GM12878 (cell line): ENCODE measurements around the gene AADAC. TPM values are rescaled to one million over a fixed set of nuclear protein-coding genes. Genes with fewer than 3 reads are reported as not detected.

Experiments used
- ATAC-seq: fragments of 200-7000 bp; cut with Tn5 transposase; 3 replicates; pipeline ENCODE4 v1.9.1; 2020; ENCODE audit warnings: mild to moderate bottlenecking, moderate library complexity
- BruUV-seq: library from RNA; stranded (reverse); fragments of 400-500 nt; replicated peaks from 2 replicates; lab custom pipeline; 2021; lab: Mats Ljungman, UMichigan
- CTCF ChIA-PET: fragments of 300-600 bp; sonication (Branson Sonifier 250); formaldehyde crosslinking; extraction: SDS; loops from one replicate; lab custom pipeline; 2021; ENCODE audit warnings: inconsistent platforms; lab: Yijun Ruan, JAX
- POLR2A ChIA-PET: fragments of 350-600 bp; formaldehyde crosslinking; extraction: SDS; loops from one replicate; lab custom pipeline; 2021; ENCODE audit warnings: inconsistent platforms; lab: Charles Lee
- RAD21 ChIA-PET: fragments of 300-600 bp; sonication (Branson Sonifier 250); formaldehyde crosslinking; loops from one replicate; lab custom pipeline; 2023; ENCODE audit warnings: antibody characterized with exemption; ENCODE audit not compliant: unreplicated experiment; lab: Charles Lee
- SMC1A ChIA-PET: fragments of 300-600 bp; sonication (Branson Sonifier 250); formaldehyde crosslinking; loops from one replicate; lab custom pipeline; 2023; ENCODE audit not compliant: unreplicated experiment, uncharacterized antibody; lab: Charles Lee
- DNase-seq: peaks from one replicate; pipeline ENCODE4 v3.0.0-alpha.2; 2011; ENCODE audit warnings: low read depth, low spot score
- FAIRE-seq: peaks from 3 replicates; lab custom pipeline; 2011; peaks lifted over from hg19 to GRCh38; lab: Jason Lieb, UNC
- H2AFZ ChIP-seq: 2 replicates; pipeline ENCODE4 v1.6.0; 2011; ENCODE audit warnings: low read depth, low read length, control low read depth; ENCODE audit not compliant: control insufficient read depth
- H3K27ac ChIP-seq: 2 replicates; pipeline ENCODE4 v1.5.1; 2011; ENCODE audit warnings: control low read depth; ENCODE audit not compliant: control insufficient read depth, insufficient read depth
- H3K27me3 ChIP-seq, 2 experiments: replicated peaks in 1 of 2; 2 replicates each; pipeline versions ENCODE4 v1.6.0 to v1.6.1; 2011; ENCODE audit warnings: low read length in 1 of 2; ENCODE audit not compliant: control insufficient read depth in 2 of 2, insufficient read depth in 2 of 2
- H3K36me3 ChIP-seq, 2 experiments: 2 replicates each; pipeline ENCODE4 v1.5.1; 2011; ENCODE audit warnings: low read length in 1 of 2; ENCODE audit not compliant: control insufficient read depth in 2 of 2, insufficient read depth in 2 of 2
- H3K4me1 ChIP-seq: 2 replicates; pipeline ENCODE4 v1.6.1; 2011; ENCODE audit warnings: mild to moderate bottlenecking, low read length, moderate library complexity, mixed read lengths; ENCODE audit not compliant: control insufficient read depth, insufficient read depth
- H3K4me2 ChIP-seq: 2 replicates; pipeline ENCODE4 v1.6.0; 2011; ENCODE audit warnings: control low read depth; ENCODE audit not compliant: control insufficient read depth, insufficient read depth
- H3K4me3 ChIP-seq: fragments of 200-600 bp; sonication (generic); 2 replicates; pipeline ENCODE4 v1.5.1; 2016
- H3K79me2 ChIP-seq: 2 replicates; pipeline ENCODE4 v1.6.0; 2011; ENCODE audit warnings: low read length; ENCODE audit not compliant: control insufficient read depth, insufficient read depth
- H3K9ac ChIP-seq: 2 replicates; pipeline ENCODE4 v1.8.0; 2011; ENCODE audit warnings: low read length, control low read depth, mixed read lengths; ENCODE audit not compliant: control insufficient read depth, insufficient read depth
- H3K9me3 ChIP-seq: replicated peaks from 3 replicates; pipeline ENCODE4 v1.5.1; 2011; ENCODE audit warnings: mild to moderate bottlenecking, low read length; ENCODE audit not compliant: control insufficient read depth, insufficient read depth
- H4K20me1 ChIP-seq: 2 replicates; pipeline ENCODE4 v1.6.0; 2011; ENCODE audit not compliant: control insufficient read depth, insufficient read depth
- CHD2 ChIP-seq: IDR thresholded peaks from 2 replicates; pipeline ENCODE4 v1.6.1; 2011; ENCODE audit warnings: low read depth, low read length, improper control_type of control experiment, borderline replicate concordance
- PAX8 ChIP-seq: fragments of 450-650 bp; IDR thresholded peaks from 2 replicates; pipeline ENCODE4 v1.6.1; 2017; ENCODE audit warnings: mild to moderate bottlenecking, moderate library complexity
- SKIL ChIP-seq: fragments of 450-650 bp; IDR thresholded peaks from 2 replicates; pipeline ENCODE4 v1.6.1; 2017; ENCODE audit warnings: mild to moderate bottlenecking, low read depth, inconsistent platforms; ENCODE audit not compliant: poor library complexity, severe bottlenecking
- SPI1 ChIP-seq: IDR thresholded peaks from 2 replicates; pipeline ENCODE4 v1.6.1; 2011; ENCODE audit warnings: low read depth, mild to moderate bottlenecking, low read length, moderate library complexity, borderline replicate concordance; ENCODE audit not compliant: insufficient read depth
- SRF ChIP-seq, 2 experiments: IDR thresholded peaks; 2 replicates each; pipeline ENCODE4 v1.6.1; 2011; ENCODE audit warnings: low read depth in 2 of 2, low read length in 2 of 2, mild to moderate bottlenecking in 1 of 2, moderate library complexity in 1 of 2
- ZBTB4 ChIP-seq: fragments of 450-650 bp; formaldehyde crosslinking; IDR thresholded peaks from 2 replicates; pipeline ENCODE4 v1.4.0; 2022; ENCODE audit warnings: mild to moderate bottlenecking, moderate library complexity
- WGBS: methylation state at CpG from one replicate; pipeline ENCODE4 v1.1.6; 2016; ENCODE audit warnings: low lambda C conversion rate; ENCODE audit not compliant: insufficient replicate concordance, insufficient coverage; ENCODE audit errors: missing lambda C conversion rate; 5-methylcytosine and 5-hydroxymethylcytosine counted together
- in situ Hi-C: fragments of 300-500 bp; cut with MboI; formaldehyde crosslinking; loops from 9 replicates; pipeline ENCODE4 v1.14.3; 2018; ENCODE audit warnings: mixed read lengths
- intact Hi-C: fragments of 100-400 bp; cut with micrococcal nuclease; formaldehyde crosslinking; loops from one replicate; pipeline ENCODE4 v1.14.2; 2022; ENCODE audit not compliant: unreplicated experiment
- polyA plus RNA-seq, 11 experiments: library from polyadenylated mRNA; depleted of rRNA in 4 of 11; unstranded in 6 of 11; stranded (reverse) in 5 of 11; fragments of >200 nt; fragmentation: Nextera tagmentation in 4 of 11; fragmentation: Illumina TruSeq in 1 of 11; extraction: Ambion mirVana in 4 of 11; extraction: Trizol in 1 of 11; gene quantifications; 1 replicate in 1 of 11; 2 replicates in 10 of 11; pipeline versions ENCODE4 v1.2.1 to v1.2.3, GENCODE V29; 2011 to 2016; ENCODE audit warnings: inconsistent platforms in 2 of 11, missing spikeins in 2 of 11, low read depth in 1 of 11
- total RNA-seq, 4 experiments: library from RNA; depleted of rRNA in 3 of 4; stranded (reverse); fragments of >200 nt in 3 of 4; fragmentation: Illumina TruSeq in 1 of 4; extraction: Trizol in 1 of 4; gene quantifications; 2 replicates each; pipeline versions ENCODE4 v1.2.1 to v1.2.3, GENCODE V29; 2013 to 2021

AADAC gene
- total and polyA plus RNA-seq, 10 of the 15 experiments (the other 5 are each of a cell fraction or from before 2014, with no cell fraction given): 0.13 TPM; not detected in 9

GRCh38 chr3:151852074-151852811 lies 38.3 kb downstream of the AADAC start:
- ATAC-seq (no peak), FAIRE-seq (no peak), DNase-seq (no peak)
- no peaks in the 10 kb centered on the region for H3K27me3 ChIP-seq
- H3K4me1 ChIP-seq: no peaks in the 10 kb centered on the region
- no peaks in the 10 kb centered on the region for H3K36me3 ChIP-seq
- TF ChIP-seq PAX8 (no peak), CHD2 (no peak), SPI1 (no peak), ZBTB4 (CRISPR knock-in tag) (no peak), SRF (IDR thresholded peaks at IDR 0.05; ENCODE audit: low read depth in 2 of 2, low read length in 2 of 2) (no peak), SKIL (no peak)
- in situ Hi-C loops: no loop called here
- H3K9ac ChIP-seq: no peak overlapping the region
- intact Hi-C loops: no loop called here
- H4K20me1 ChIP-seq: no peaks in the 10 kb centered on the region
- RAD21 ChIA-PET: no interaction called here
- POLR2A ChIA-PET: no interaction called here
- WGBS: 38% methylated on average over 11 of the region's 11 CpGs
- H3K9me3 ChIP-seq: no peaks in the 10 kb centered on the region; the same call in 2 of the 3 replicates
- H3K4me2 ChIP-seq: no peak overlapping the region
- CTCF ChIA-PET: no interaction called here
- SMC1A ChIA-PET: no interaction called here
- no peak overlapping the region for H2AFZ ChIP-seq
- no peak overlapping the region for H3K27ac ChIP-seq
- no TSS peak for BruUV-seq
- no peaks in the 10 kb centered on the region for H3K79me2 ChIP-seq
- H3K4me3 ChIP-seq: no peak overlapping the region
